ENCODE measurements around the gene COL25A1. TPM values are rescaled to one million over a fixed set of nuclear protein-coding genes. Genes with fewer than 3 reads are reported as not detected.
"Not testable (repeated sequence)": the region's sequence is repeated elsewhere in the genome, so short reads cannot be mapped to it uniquely, and the experiment has no call there.

The COL25A1 gene
- total RNA-seq, 1 donor from 2014 or later = 0.73 TPM

DNA sequence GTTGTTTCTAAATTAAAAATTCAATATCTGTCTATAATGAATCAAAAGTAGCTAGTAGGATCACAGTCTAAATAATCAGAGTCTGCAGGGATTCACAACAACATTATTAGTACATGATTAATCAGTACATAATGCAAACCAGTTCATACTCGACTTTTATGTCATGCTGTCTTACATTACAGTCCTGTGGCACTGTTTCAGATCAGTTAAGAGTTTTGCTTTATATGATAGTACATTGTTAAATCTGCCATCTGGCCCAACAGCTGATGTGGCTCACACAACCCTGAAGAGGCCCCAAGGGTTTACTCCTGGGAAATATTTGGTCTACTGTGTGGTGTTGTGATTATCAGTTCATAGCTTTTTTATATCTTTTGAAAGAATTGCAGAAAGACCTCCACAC, 292.5 kb downstream of the COL25A1 start:
- ATAC-seq (no peak), DNase-seq (ENCODE audit: missing footprints) (no peak)
- intact Hi-C loops (cut with DNase I) = no loop called here

DNA sequence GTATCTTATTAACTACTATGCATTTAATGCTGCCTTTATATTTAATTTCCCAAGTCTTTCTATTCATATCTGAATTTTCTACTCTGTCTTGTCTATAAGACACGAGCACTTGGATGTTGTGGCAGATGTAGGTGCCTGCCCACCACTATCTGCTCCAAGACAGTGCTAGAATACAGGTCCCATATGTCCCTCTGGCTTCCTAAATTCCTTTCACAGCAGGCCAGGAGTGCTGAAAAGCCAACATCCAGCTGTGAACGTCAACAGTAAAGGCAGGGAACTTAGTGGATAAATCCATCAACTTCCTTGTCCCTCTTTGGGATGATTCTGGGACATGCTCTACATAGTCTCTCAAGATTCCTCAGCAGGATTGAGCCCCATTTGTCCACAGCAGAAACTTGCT, 294.5 kb downstream of the COL25A1 start:
- intact Hi-C loops (cut with DNase I) = no loop called here
- no peak for ATAC-seq

DNA sequence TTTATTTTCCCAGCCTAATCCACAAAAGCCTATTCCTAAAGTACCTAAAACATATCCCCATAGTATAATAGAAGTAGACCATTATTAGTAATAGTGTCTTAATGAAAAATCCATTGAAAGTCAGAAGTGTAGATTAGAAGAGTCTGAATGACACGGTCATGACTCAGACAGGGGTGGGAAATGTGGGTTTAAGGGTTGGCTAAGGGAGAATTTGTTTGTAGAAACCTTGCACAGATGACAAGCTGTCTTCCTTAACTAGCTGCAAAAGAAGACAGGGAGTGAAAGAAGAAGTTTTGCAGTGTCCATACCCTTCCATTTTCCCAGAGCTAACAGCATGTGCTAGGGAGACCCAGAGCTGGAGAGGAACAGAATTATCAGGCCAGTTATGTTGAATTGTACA, 296.9 kb downstream of the COL25A1 start:
- no peak for ATAC-seq
- intact Hi-C loops (cut with DNase I) = no loop called here
- no peak for DNase-seq (ENCODE audit: missing footprints)

More for the DNA sequence above, 294.5 kb downstream of the COL25A1 start:
- peak; percentile 53 for DNase-seq (ENCODE audit: missing footprints)

DNA sequence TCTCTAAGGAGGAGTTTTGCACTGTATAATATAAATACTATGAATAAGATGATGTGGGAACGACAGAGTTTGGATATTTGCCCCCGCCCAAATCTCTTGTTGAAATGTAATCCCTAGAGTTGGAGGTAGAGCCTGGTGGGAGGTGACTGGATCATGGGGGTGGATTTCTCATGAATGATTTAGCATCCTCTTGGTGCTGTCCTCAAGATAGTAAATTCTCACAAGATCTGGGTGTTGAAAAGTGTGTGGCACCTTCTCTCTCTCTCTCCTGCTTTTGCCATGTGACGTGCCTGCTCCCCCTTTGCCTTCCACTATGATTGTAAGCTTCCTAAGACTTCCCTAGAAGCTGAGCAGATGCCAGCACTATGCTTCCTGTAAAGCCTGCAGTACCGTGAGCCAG, 298.0 kb downstream of the COL25A1 start:
- intact Hi-C loops (cut with DNase I) = no loop called here
- ATAC-seq = no peak
- DNase-seq (ENCODE audit: missing footprints) = no peak

DNA sequence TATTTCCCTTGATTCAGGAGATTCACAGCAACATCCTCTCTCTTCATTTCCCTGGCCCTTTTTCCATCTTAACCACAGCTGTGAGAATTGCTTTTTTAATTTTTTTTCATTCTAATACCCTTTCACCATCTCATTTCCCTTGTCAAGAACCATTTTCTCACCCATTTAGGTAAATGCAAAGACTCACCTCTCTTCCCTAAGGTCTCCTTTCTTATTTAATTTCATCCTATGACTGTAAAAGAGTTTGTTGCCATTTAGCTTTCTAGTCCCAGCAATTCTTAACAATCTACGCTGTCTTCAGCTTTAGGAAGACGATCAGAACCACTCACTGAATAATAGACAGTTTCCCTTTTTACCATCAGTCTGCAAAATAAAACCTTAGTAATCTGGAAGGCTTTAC, 298.5 kb downstream of the COL25A1 start:
- intact Hi-C loops (cut with DNase I) = no loop called here
- DNase-seq (ENCODE audit: missing footprints) = no peak
- no peak for ATAC-seq

DNA sequence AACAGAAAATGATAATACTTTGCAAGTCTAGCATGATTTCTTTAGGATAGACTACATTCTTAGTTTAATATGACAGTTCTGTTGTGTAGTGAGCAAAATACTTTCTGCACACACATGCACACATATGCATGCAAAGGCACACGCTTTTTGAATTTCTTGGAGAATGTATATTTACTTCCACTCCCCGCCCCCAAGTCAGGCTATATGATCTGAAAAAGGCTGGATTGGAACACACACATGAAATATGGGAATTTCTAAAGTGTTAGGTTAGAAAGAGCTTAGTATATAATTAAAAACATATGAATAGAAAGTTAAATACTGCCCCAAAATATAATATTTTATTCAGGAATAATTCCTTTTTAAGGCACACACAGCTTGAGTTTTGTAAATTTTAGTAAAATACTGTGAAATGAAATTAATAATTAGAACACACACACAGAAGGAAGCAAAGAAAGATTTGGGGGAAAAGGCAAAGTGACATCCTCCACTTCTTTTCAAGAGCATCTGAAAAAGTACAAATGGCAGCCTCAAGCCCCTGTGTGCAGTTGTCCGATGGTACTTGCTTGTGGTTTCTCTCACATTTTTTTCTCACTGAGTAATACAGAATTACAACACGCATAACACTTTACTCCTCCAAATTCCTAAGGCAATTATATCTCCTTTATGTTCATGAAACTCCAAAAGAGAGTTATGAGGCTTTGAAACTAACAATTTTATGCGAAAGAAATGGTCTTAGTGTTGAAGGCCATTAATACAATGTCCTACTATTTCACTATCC, 310.7 kb downstream of the COL25A1 start:
- intact Hi-C loops (cut with DNase I) = no loop called here
- DNase-seq (ENCODE audit: missing footprints) = no peak
- ATAC-seq = no peak

DNA sequence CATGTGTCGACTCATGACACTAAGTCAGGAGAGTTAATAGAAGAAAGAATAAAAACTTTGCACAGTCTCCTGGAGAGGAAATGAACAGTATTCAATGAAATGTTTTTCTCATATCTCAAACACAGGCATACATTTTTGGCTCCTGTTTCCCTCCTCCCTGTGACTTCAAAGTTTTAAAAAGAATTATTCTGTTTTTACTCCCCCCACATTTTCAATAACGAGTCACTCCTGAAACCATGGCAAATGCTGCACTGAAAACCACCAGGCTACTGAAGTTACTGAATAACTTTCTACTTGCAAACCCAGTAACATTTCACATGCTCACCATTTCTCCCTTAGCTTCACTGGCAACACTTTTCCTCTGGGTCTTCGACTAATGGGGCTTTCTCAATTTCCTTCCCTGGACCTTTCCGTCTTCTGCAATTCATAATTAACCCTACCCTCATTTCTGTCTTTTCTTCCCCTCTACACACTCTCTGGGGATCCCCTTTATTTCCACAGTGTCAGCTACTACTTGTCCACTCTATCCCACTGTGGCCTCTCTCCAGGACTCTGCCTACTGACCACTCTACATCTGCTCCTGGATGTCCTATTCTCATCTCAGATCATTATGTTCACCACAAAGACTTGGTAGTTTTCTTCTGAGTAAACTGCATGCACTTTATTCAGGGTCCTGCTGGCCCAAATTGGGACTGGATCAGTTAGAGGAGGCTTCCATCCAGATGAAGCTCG, 313.8 kb downstream of the COL25A1 start:
- DNase-seq (ENCODE audit: missing footprints) = no peak
- intact Hi-C loops (cut with DNase I) = no loop called here
- no peak for ATAC-seq

DNA sequence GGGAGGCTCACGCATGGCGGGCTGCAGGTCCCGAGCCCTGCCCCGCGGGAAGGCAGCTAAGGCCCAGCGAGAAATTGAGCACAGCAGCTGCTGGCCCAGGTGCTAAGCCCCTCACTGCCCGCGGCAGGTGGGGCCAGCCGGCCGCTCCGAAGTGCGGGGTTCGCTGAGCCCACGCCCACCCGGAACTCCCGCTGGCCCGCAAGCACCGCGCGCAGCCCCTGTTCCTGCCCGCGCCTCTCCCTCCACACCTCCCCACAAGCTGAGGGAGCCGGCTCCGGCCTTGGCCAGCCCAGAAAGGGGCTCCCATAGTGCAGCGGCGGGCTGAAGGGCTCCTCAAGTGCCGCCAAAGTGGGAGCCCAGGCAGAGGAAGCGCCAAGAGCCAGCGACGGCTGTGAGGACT, 318.0 kb downstream of the COL25A1 start:
- ATAC-seq; intact Hi-C loops (cut with DNase I): not testable (repeated sequence)
- DNase-seq (ENCODE audit: missing footprints) = peak; percentile 13

DNA sequence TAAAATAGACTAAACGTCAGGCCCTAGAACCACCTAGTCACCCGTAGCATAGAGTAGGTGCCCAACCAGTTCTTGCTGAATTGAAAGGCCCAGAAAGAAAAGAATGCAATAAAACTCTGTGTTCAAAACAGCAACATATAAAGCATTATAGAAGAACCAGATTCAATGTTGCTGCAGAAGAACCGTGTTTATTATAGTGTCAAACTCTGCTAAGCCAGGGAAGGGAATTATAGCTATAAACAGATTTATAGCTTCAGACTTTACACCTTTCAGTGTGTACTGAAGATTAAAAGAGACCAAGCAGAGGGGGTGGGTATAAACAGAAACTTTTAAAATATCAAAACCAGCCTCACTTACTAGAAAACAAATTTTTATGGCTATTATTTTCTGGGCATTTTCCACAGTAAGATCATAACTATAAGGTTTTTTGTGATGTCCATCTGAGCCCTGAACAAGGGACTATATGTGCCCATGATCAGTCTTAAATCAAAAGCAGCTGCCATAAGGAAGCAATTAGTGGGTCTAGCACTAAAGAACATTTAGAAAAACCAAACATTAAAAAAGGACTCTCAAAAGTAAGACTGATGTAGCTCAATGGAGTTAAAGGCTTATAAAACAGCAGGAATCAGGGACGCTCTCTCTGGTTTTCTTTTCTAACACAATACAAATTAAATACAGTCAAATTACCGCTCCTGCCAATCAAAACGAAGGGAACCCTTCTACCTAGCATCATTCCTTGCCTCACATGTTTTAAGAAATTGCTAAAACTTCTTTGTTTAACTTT, 319.9 kb downstream of the COL25A1 start:
- DNase-seq (ENCODE audit: missing footprints) = no peak
- ATAC-seq = no peak
- intact Hi-C loops (cut with DNase I) = no loop called here

DNA sequence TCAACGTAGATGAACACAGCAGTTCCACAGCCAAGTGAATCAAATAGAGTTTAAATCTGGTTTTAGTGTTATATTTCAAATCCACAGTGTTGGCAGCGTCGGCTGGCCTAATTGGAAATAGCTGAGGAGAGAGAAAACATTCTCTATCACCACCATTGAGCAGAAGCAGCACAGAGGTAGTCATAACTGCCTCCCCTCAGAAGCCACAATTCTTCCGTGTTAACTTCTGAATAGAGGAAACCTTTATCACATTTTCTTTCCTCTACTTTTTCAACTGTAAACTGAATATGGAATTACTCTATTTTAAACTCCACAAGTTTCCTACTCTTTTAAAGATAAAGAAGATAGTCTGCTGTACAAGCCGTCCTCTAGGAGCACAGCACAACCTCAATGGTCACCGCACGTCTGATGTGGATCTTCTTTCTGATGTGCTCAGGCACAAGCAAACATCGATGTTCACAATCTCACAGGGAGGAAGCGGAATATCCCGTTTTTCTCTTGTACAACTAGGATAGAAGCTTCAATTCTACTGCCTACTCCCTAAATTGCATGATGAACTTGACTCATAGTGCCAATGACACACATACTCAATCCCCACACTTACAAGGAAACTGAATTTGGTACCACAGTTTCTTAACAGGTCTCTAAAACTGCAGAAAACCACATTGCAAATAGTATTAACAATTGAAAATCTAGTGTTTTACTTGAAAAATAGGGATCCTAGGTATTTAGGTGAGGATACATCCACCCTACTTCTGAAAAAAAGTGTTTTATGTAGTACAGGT, 321.8 kb downstream of the COL25A1 start:
- ATAC-seq (no peak), DNase-seq (ENCODE audit: missing footprints) (no peak)
- intact Hi-C loops (cut with DNase I) = no loop called here

DNA sequence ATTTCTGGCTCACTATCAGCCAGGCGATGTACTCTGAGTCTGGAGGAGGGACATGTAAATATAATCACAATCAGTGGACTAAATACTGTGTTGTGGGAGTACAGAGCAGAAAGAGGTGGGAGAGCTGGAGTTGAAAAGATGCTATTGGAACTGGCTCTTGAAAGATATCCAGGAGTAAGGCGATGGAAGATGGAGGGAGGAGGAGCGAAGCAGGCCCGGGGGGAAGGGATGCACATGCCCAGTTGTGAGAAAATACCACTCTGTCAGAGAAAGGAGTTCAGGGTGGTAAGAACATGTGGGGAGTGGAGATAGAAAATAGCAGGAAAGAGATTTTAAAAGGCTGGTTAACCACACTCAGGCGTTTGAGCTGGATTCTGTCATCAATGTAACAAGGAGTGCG, 322.7 kb downstream of the COL25A1 start:
- intact Hi-C loops (cut with DNase I) = no loop called here
- DNase-seq (ENCODE audit: missing footprints) = no peak
- no peak for ATAC-seq

DNA sequence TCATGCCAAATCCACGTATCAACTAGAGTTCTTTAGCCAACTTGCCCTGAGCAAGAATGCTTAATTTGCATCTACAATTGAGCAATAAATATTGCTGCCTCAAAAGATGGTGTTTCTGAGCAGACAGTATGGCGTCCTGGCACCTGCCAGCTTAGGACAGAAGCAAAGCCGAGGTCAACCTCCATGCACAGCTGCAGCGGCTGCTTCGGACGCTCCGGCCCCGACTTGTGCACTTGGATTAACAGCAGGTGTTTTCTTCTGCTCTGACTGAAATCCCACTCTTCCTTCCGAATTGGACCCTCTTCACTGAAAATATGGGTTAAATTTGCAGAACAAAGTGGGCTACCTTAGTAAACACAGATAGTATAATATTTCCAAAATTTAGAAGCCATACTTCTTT, 324.4 kb downstream of the COL25A1 start:
- ATAC-seq (no peak), DNase-seq (ENCODE audit: missing footprints) (peak; percentile 64)
- intact Hi-C loops (cut with DNase I) = no loop called here

DNA sequence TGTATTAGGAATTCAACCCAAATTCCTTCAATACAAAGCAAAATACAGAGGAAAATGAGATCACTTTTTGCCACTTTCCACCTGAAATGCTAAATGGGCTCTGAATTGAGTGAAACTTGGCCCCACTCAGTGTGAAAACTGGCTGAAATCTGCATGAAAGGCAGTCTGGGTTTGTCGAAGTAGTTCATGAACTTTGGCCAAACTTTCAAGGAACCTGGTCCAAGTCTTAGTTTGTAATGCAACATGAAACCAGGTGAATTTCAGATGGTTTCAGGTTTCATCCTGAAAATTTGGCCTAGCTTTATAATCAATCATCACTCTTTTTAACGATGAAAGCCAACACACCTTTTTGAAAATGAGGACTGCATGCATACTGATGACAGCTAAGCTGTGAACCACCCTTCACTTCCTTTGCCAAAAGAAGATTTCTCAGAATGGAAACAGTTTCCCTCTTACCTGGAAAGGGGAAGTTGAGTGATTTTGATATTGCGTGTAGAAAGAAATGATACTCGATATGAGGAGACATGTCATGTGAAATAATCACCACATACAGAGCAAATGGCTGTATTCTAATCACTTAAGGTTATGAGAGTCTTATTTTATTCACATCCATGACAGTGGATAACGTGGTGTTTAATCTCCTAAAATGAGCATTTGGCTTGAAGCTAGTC, 329.7 kb downstream of the COL25A1 start:
- no peak for ATAC-seq
- no peak for DNase-seq (ENCODE audit: missing footprints)
- intact Hi-C loops (cut with DNase I) = no loop called here

DNA sequence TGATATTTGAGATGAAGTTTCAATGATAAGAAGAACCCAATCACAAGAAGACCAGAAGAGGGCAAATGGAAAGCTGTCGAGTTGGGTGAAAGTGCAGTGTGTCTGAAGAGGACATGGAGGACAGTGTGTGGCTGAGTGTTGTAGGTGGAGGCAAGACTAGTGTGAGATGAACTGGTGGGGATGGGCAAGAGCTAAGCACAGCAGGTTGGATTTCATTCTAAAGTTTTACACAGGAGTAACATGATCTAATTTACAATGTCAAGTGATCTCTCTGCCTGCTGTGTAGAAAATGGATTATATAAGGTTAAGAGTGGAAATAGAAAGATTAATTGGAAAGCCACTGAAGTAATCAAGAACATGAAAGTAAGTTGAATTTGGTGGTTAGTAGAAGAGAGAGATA, 331.0 kb downstream of the COL25A1 start:
- intact Hi-C loops (cut with DNase I) = no loop called here
- DNase-seq (ENCODE audit: missing footprints) (no peak), ATAC-seq (no peak)

DNA sequence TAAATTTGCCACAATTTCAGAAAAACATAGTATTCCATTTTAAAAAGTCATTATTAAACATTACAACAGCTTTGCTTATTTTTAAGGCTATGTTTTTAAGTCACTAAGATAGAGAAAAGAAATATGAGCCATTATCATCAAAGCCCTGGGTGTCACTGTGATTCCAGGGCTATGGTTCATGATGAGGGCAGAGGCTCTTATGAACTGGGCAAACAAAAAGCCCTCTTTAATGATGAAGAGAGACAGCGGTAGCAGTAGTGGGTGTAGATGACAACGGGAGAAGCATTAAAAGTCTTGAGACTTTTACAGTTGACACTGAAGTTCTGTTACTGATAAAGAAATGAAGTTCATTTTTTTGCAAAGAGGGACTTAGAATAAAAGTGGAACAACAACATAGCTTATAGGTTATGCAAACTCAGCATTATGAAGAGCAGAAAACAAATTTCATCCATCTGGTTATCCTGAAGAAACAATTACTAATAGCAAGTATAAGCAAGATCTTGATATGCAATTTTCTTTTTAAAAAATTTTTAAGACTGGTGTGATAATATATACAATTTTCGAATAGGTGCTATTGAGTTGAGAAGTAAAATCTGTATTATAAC, 336.9 kb downstream of the COL25A1 start:
- intact Hi-C loops (cut with DNase I) = no loop called here
- no peak for ATAC-seq
- no peak for DNase-seq (ENCODE audit: missing footprints)

DNA sequence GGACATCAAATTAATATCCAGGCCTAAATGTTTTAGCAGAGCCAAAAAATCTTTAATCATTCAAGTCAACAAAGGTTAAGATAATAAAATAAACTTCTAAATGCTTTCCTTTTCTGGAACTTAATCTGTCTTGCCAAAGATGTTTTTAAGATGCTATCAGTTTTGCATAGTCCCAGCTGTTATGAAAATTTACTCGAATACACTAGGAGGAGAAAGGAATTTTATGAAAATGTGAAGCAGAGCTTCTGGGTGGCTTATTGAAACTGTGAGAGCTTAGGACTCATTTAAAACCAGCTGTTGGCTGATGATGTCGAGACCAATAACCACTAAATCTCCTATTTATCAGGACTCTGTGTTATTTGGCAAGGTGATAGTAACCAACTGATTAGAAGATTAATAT, 337.4 kb downstream of the COL25A1 start:
- intact Hi-C loops (cut with DNase I) = no loop called here
- ATAC-seq = no peak
- no peak for DNase-seq (ENCODE audit: missing footprints)

DNA sequence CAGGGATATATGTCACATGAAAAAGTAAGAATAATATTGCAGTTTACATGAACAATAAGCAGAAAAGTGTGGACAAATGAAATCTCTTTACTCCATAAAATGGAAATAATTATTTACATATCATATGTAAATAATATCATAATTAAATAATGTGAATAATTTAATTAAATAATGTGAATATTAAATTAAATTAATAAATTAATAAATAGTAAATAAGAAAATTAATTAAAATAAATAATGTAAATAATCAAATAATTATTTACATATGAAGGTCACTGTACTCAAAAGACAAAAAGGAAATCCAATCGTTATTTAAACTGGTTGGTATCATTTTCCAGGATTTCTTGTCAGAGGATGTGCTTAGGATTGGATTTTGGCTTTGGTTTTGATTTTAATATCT, 338.5 kb downstream of the COL25A1 start:
- ATAC-seq (no peak), DNase-seq (ENCODE audit: missing footprints) (no peak)
- intact Hi-C loops (cut with DNase I) = no loop called here

DNA sequence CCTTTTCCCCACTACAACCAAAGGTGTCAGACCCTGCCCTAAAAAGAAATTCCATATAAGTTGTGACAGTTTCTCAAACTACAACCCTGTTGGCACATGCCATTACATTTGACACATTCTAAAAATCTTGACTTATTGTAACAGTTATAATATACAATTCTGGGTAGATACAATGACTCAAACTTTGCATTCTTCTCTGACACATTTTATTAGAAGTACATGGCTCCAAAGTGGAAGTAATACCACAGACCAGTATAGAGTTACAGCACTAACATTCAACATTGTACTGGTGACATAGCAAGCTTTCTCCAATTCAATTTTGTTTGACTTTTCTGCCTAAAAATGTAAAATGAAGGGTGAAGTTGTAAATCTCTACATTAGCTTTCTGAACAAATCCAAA, 343.0 kb downstream of the COL25A1 start:
- ATAC-seq = no peak
- intact Hi-C loops (cut with DNase I) = no loop called here
- DNase-seq (ENCODE audit: missing footprints) = no peak

All from Right ventricle myocardium inferior (tissue), 1 donor.